ENCODE results near the gene AAMP. TPM values are rescaled to one million over a fixed set of nuclear protein-coding genes. Genes with fewer than 3 reads are reported as not detected.

Gene AAMP
- polyA plus RNA-seq, 1 donor from 2014 or later: 249 TPM

- TF ChIP-seq CTCF (IDR thresholded peaks at IDR 0.05; ENCODE audit: poor library complexity, severe bottlenecking): no peak
- no peak for TF ChIP-seq SMC3 (conservative IDR thresholded peaks at IDR 0.05; ENCODE audit: poor library complexity)
- TF ChIP-seq POLR2AphosphoS5 (IDR thresholded peaks at IDR 0.05): no peak
- TF ChIP-seq EZH2 (IDR thresholded peaks at IDR 0.05; ENCODE audit: borderline replicate concordance, insufficient read depth, low read length, poor library complexity, severe bottlenecking): no peak
- TF ChIP-seq MXI1 (conservative IDR thresholded peaks at IDR 0.05; ENCODE audit: poor library complexity, severe bottlenecking): no peak
- no peak for TF ChIP-seq TAF1 (IDR thresholded peaks at IDR 0.05; ENCODE audit: low read depth)
- no peak for TF ChIP-seq RAD21 (conservative IDR thresholded peaks at IDR 0.05)
- TF ChIP-seq EP300 (conservative IDR thresholded peaks at IDR 0.05; ENCODE audit: poor library complexity, severe bottlenecking): no peak
- no peak for TF ChIP-seq REST (IDR thresholded peaks at IDR 0.05; ENCODE audit: borderline replicate concordance)
- no peak overlapping the region for H3K27ac ChIP-seq (ENCODE audit: low read length)
- H3K27me3 ChIP-seq (ENCODE audit: insufficient read depth, low read depth, low read length): no peaks in the 10 kb centered on the region
- H2AFZ ChIP-seq (ENCODE audit: low read depth, low read length): no peak overlapping the region
- peaks cover 9% of the 10 kb centered on the region for H3K36me3 ChIP-seq (ENCODE audit: insufficient read depth, low read length)
- H3K9me3 ChIP-seq (ENCODE audit: low read length): no peaks in the 10 kb centered on the region
- no peak overlapping the region for H3K9ac ChIP-seq (ENCODE audit: low read length)
- no peaks in the 10 kb centered on the region for H3F3A ChIP-seq (ENCODE audit: insufficient read depth, low read length, poor library complexity, severe bottlenecking)
- H3K4me2 ChIP-seq (ENCODE audit: low read length): no peak overlapping the region
- H3K9me2 ChIP-seq (ENCODE audit: insufficient read depth, low read length): no peaks in the 10 kb centered on the region
- no peaks in the 10 kb centered on the region for H4K20me1 ChIP-seq (ENCODE audit: insufficient read depth)
- no peaks in the 10 kb centered on the region for H3K79me2 ChIP-seq (replicated peaks; ENCODE audit: insufficient read depth, low read length)
- no peak overlapping the region for H3K4me3 ChIP-seq (ENCODE audit: low read length)
These were observed 25.7 kb downstream of the AAMP start for GRCh38 chr2:218244204-218244603.

- H3K79me2 ChIP-seq (replicated peaks; ENCODE audit: insufficient read depth, low read length): no peaks in the 10 kb centered on the region
These were observed 31.1 kb downstream of the AAMP start for GRCh38 chr2:218238887-218239286.

More at GRCh38 chr2:218238887-218239286, 31.1 kb downstream of the AAMP start:
- Histone ChIP-seq H3K9ac (ENCODE audit: low read length) (no peak overlapping the region), H3K27me3 (ENCODE audit: insufficient read depth, low read depth, low read length) (no peaks in the 10 kb centered on the region), H3K4me2 (ENCODE audit: low read length) (no peak overlapping the region), H3K27ac (ENCODE audit: low read length) (no peak overlapping the region), H4K20me1 (ENCODE audit: insufficient read depth) (no peaks in the 10 kb centered on the region), H3K36me3 (ENCODE audit: insufficient read depth, low read length) (peaks cover 16% of the 10 kb centered on the region), H2AFZ (ENCODE audit: low read depth, low read length) (no peak overlapping the region), H3F3A (ENCODE audit: insufficient read depth, low read length, poor library complexity, severe bottlenecking) (no peaks in the 10 kb centered on the region), H3K4me3 (ENCODE audit: low read length) (no peak overlapping the region), H3K9me3 (ENCODE audit: low read length) (no peaks in the 10 kb centered on the region), H3K9me2 (ENCODE audit: insufficient read depth, low read length) (no peaks in the 10 kb centered on the region)
- TF ChIP-seq EP300 (conservative IDR thresholded peaks at IDR 0.05; ENCODE audit: poor library complexity, severe bottlenecking) (no peak), SMC3 (conservative IDR thresholded peaks at IDR 0.05; ENCODE audit: poor library complexity) (no peak), POLR2AphosphoS5 (IDR thresholded peaks at IDR 0.05) (no peak), EZH2 (IDR thresholded peaks at IDR 0.05; ENCODE audit: borderline replicate concordance, insufficient read depth, low read length, poor library complexity, severe bottlenecking) (no peak), MXI1 (conservative IDR thresholded peaks at IDR 0.05; ENCODE audit: poor library complexity, severe bottlenecking) (no peak), TAF1 (IDR thresholded peaks at IDR 0.05; ENCODE audit: low read depth) (no peak), REST (IDR thresholded peaks at IDR 0.05; ENCODE audit: borderline replicate concordance) (no peak), RAD21 (conservative IDR thresholded peaks at IDR 0.05) (no peak)
